HG02884 (cell line): ENCODE results near the gene ERMAP.
A peak's percentile ranks its signal among the peaks of the same experiment; 100 is the strongest.

Experiments used
- ATAC-seq: cut with Tn5 transposase; IDR thresholded peaks from one replicate; pipeline ENCODE4 v1.9.1; 2021; ENCODE audit warnings: mild to moderate bottlenecking, moderate library complexity; ENCODE audit not compliant: unreplicated experiment

The ERMAP gene

DNA sequence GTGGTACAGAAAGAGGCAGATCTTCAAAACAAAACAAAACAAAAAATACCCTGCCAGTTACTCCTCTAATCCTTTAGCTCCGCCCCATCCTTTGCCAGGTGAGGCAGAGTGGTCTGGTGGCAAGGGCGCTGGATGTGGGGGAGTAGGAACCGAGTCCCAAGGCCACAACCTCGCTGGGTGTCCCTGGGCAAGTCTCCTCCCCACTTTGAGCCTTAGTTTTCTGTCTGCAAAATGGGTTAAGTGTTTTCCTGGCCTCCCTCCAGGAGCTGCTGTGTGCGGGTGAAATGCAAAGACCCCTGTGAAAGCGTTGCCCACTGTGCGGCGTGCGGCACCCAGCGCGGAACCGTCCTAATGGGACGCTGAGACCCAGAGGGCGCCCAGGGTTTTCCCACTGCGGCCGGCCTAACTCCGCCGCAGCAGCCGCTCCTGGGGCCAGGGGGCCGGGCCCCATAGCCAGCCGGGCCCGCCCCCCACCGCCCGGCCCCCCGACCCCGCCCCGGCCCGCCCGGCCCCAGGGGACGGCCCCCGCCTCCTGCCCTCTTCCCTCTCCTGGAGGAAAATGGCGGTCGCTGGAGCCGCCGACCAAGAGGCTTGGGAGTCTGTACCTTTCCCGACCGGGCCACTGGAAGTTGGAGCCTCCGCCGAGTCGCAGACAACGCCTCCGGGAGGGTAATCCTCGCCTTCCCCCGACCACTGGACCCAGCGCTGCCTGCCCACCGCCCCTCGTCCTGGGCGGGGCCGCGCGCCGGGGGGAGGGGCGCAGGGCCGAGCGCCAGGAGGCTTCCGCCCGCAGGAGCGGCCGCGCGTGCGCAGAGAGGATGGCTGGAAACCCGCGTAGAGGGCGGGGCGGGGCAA lies at the start of gene ERMAP, which contains the start of gene SVBP:
Gene ERMAP (plus strand): TSS at position 538 of the 855 bp plus-strand sequence. CDS start 13,327 bp downstream, outside the sequence.
Gene SVBP (minus strand): TSS at position 813 of the 855 bp plus-strand sequence. CDS start 853 bp downstream, outside the sequence.
- peak; percentile 81 for ATAC-seq

DNA sequence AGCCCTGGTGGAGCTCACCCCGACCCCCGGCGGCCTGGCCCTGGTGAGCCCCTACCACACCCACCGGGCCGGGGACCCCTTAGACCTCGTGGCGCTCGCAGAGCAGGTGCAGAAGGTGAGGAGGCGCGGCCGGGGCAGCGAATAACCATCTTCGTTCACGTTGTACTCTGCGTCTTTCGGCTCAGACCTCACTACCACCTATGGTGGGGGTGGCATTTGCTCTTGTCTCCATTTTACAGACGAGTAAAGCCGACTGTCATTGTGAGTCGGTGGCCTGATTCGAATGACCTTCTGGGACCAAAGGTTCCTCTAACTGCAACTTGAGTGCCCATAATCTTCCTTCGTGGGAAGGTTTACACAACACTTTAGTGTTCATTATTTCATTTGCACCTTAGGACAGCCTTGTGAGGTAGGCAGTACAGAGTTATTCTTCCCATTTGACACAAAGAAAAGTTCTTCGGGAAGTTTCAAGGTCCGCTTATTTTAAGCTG lies 49.4 kb upstream of the ERMAP start:
- peak; percentile 2 for ATAC-seq

DNA sequence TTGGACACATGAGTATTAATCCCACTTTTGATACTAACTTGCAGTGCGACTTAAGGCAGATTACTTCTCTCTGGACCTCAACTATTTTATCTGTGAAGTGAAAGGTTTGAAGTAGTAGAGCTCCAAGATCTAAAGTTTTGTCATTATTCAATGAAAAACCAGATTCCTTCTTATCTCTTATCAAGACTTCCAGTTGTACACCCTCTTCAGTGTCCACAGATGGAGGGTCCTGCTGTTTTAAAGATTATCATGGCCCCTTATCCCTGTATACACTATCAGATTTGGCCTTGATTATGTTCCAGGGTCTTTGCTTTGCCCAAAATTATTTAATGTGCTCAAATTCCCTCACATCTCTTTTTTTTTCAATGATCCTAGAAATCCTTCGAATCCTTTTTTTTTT lies 48.8 kb upstream of the ERMAP start:
- ATAC-seq, result no peak

DNA sequence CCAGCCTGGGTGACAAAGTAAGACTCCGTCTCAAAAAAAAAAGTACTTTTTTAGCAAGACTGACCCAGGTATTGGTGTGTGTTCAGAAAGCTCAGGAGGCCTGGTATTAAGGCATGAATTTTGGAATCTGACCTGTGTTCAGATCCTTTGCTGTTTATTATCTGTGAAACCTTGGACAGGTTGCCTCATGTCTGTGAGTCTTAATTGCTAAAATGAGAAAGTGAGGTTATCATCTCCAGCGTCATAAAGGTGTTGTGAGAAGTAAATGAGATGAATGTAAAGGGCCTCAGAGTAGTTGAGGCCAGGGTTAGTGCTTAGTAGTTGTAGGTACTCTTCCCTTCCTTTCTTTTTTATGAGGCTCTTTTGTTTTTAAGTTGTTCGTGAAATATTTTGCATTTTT lies 47.1 kb upstream of the ERMAP start:
- ATAC-seq, result no peak

- ATAC-seq, result no peak
Measured at GRCh38 chr1:42773420-42773819, 43.5 kb upstream of the ERMAP start.

DNA sequence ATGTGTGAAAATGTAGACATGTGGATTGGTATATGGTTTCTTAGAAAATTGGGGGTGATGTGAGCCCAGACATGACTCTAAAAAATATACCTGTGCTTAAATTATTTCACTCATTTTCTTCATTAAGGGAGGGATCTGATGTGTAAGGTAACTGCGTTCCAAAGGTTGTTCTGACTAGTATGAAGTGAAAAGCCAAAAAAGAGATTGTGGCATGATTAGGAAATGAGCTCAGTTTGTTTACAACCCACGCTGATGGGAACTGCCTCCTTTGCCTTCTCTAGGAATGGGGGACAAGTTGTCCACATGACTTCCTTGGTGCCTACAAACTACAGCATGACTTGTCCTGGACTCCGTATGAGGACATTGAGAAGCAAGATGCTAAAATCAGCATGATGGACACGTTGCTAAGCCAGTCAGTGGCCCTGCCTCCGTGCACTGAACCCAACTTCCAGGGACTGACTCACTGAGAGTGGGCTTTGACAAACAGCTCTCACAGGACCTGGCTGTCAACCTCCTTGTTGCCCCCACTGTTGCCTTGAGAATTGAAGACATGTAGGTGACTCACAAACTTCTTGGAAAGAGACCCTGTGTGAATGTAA lies 41.9 kb upstream of the ERMAP start:
- ATAC-seq, result no peak

DNA sequence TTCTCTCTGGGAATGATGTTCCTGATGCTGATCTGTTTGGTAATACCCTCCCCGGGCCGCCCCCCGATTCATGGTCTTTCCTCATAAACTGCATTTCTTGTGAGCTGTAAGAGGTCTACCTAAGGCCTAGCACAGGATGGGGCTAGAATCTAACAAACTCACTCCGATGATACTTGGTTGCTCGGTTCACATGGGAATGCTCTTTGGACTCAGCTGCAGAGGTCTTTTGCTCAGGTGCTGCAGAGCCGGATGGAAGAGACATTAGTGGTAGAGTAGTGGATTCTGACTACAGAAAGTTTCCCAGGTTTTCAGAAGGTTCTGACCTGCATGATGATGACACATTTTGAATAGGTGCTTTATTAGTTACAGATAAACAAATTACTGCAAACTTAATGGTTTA lies 40.4 kb upstream of the ERMAP start:
- no peak for ATAC-seq

GRCh38 chr1:42777852-42778251 lies 39.1 kb upstream of the ERMAP start:
- ATAC-seq, result no peak

GRCh38 chr1:42779725-42780124 lies 37.2 kb upstream of the ERMAP start:
- no peak for ATAC-seq

- no peak for ATAC-seq
Measured at GRCh38 chr1:42780176-42780575, 36.7 kb upstream of the ERMAP start.

- no peak for ATAC-seq
Measured at GRCh38 chr1:42783092-42783491, 33.8 kb upstream of the ERMAP start.

- ATAC-seq, result no peak
Measured at GRCh38 chr1:42784547-42784945, 32.4 kb upstream of the ERMAP start.

GRCh38 chr1:42784946-42785693 lies 31.8 kb upstream of the ERMAP start, which contains the start of gene TMEM269:
Gene TMEM269, plus strand, starts transcription at chr1:42784991. Its CDS starts 4,903 bp downstream, at chr1:42789894.
- ATAC-seq, result no peak

DNA sequence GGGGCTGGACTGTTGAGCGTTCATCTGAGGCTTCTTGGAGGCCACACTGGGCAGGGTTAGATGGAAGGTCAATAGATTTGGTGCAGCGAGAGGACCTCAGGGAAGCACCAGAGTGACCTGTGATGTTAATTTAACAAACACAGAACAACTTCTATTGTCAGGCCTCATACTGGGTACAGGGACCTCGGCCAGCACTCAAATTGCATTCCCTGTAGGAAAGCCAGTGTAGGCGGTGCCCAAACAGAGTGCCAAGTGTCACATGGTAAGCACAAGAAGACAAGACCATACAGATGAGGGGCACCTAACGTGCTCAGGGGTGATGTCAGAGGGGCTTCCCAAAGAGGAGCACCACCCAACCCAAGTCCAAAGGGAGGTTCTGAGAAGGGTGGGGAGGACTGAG lies 30.8 kb upstream of the ERMAP start:
- no peak for ATAC-seq

DNA sequence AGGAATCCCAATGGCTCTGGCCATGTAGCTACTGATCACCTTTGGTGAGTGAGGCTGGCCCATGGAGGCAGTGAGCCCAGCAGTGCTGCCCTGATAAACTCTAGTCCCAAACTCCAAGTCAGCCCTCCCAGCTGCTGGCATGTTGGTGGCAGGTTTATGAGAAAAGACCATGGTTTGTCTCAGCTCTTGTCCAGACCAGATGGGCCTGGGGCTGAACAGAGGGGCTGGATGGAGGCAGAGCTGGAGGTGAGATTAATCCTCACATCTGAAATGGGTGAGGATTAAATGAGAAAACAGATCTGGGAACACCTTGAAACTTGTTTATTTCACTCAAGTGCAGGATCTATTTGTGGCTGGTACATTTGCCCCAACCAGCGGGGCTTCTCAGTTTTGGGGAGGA lies 28.9 kb upstream of the ERMAP start:
- ATAC-seq, result no peak

DNA sequence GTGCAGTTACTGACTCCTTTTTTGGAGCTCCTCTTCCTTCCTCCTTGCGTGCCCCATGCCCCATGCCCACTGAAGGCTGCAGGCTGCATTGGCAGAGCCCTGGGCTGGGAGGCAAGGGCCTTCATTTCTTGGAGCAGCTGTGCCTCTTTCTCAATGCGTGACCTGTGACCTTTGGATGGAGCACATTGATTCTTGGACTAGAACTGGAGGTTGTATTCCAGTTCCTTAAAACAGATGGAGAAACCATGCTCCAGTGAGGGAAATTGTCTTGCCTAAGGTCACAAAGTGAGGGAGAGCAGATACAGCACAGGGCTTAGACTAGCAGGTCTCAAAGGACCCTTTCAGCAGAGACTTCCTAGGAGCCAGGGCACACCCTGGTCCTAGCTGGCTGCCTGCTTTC lies 23.1 kb upstream of the ERMAP start:
- no peak for ATAC-seq

DNA sequence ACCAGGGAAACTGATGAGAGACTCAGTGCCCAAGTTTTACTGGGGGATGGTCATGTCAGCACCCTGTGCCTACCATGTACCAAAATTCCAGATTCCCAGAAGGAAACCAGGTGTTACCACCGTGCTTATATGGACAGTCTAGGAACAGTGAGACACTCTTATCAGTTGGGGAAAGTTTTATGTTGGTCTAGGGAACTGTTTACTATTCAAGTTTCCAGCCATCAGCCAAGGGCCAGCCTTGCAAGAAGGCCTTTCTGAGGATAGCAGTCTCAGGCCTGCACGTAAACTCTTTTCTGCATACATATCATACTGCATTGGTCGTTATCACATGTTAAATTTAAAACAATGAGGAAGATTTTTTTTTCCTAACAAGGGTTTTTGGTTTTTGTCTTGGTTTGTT lies 19.5 kb upstream of the ERMAP start:
- ATAC-seq, result no peak

DNA sequence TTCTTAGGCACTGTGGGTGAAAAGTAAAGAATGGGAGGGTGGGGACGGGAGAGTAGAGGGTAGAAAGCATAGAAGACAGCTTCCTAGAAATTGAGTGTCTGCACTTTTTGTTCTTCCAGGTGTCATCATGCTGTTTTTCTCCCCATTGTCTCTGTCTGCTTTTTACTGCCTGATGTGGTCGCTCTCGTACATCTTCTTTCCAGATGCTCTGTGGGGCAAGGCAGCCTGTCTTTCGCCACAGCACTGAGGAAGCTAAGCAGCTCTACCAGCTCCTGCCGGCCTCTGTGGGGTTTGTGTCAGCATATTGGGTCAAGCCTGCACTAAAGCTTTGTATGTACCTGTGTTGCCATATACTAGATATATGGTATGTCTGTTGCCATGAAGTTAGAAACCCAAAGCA lies 18.9 kb upstream of the ERMAP start:
- ATAC-seq, result no peak

DNA sequence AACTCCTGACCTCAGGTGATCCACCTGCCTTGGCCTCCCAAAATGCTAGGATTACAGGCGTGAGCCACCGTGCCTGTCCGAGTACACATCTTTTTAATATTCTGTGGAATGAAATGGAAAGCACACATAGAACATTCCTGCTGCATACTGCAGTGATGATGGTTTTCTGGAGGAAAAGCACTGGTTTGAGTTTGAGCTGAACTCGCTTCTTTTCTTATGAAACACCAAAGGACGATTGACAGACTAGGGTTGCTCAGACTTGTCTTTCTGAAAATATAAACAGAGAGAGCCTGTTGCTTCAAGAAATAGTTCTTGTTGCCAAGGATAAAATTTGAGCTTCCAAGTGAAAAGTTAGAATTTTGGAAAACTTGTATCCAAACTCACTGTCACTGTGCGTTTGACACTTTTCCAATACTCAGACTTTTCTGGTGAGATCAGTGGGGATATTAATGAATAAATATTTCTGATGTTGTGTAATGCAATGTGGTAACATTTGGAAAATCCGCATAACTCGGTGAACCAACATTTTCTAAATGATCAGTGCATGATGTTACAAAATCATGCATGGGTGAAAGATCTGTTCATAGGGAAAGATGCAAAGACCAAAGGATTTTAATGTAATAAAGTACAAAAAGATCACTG lies 15.0 kb upstream of the ERMAP start:
- no peak for ATAC-seq

GRCh38 chr1:42806171-42806570 lies 10.8 kb upstream of the ERMAP start:
- no peak for ATAC-seq

- ATAC-seq, result no peak
Measured at GRCh38 chr1:42806593-42806992, 10.3 kb upstream of the ERMAP start.
